Left forelimb (tissue), 1 donor: ENCODE data around the gene GC.
"Not testable (repeated sequence)": the region's sequence is repeated elsewhere in the genome, so short reads cannot be mapped to it uniquely, and the experiment has no call there.

Source experiments
- DNase-seq: peaks from one replicate; pipeline ENCODE4 v3.0.0-alpha.2; 2018; ENCODE audit warnings: low spot score

The GC gene

DNA sequence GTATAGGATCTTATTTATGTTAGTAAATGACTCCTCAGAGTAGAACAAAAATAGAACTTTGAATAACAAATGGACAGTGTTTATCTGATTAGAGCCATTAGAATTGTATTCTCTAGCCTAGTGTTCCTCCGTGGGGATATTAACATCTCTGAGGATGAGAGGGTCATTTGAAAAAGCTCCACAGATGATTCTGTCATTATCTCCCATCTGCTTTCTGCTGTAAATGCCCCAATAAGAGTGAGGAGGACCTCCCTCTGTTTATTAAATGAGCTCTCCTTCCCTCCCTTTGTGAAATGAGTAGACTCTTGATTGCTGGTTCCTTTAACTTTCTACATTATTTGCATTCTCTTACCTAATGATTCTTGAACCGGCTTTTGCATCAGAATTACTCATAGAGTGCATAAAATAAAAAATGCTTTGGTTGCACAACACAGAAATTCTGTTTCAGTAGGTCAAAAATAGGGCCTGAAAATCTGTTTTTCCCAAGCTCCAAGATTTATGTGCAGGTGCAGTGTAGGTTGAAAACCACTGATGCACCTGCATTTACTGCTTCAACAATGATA, 18.0 kb downstream of the GC start:
- DNase-seq = no peak

GRCh38 chr4:71765350-71765749, 18.5 kb downstream of the GC start:
- no peak for DNase-seq

DNA sequence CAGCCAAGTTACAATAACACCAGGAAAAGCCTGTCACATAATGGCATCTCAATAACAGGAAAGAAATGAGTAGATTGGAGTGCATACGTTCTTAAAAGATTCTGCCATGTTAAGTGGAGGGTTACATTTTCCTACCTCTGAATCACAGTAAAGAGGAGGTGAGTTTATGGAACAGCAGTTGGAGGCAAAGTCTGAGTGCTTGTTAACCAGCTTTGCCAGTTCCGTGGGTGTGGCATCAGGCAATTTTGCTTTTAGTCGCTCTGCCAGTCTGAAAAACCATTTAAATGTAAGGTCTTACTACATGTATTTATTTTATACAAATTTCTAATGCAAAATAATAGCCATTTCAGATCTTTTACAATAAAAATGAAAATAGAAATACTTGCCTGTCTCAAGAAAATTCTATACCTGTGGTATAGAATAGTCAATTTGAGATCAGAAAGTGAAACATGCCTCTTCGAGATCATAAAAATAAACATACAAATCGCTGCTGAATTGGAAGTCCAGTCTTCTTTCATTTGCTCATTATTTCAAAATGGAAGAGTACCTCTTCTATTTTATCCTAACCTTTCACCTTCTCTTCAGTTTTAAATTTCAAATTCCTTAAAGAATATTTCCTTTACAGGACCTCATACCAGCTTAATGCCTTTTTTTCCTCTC, 31.4 kb downstream of the GC start:
- no peak for DNase-seq

GRCh38 chr4:71749008-71749594, 34.8 kb downstream of the GC start:
- no peak for DNase-seq

DNA sequence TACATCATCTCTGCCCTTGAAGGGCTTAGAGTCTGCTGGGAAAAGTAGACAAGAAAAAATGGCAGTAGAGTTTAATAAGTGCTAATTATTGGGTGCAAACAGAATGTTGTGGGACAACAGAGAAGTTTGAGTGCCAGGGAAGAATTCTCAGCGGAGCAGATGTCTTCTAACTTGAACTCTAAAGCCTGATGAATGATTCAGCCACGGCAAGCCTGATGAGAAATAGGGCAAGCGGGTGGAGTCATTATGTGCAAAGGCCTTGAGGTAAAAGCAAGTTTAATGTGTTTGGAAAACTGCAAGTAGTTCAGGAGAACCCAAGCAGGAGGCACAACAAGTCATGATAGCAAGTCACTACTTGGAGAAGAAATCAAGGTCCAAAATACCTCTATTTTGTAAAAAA, 37.5 kb downstream of the GC start:
- no peak for DNase-seq

GRCh38 chr4:71738782-71739181, 45.1 kb downstream of the GC start:
- not testable (repeated sequence) for DNase-seq

DNA sequence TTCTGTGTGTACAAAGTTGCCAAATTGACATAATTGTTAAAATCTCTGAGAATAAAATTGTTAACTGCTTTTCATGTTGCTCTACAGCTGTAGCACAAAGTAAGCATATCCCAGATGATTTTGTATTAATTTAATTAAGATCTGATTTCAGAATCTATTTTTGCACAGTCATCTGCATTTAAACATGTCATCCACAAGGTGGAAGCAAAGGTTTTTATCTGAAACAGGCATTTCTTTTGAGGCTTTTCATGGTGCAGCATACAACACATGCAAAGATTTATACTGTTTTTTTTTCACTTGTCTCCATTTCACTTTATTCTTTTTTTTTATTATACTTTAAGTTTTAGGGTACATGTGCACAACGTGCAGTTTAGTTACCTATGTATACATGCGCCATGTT, 51.2 kb downstream of the GC start:
- no peak for DNase-seq

- DNase-seq = no peak
Measured at GRCh38 chr4:71732066-71732465, 51.8 kb downstream of the GC start.

DNA sequence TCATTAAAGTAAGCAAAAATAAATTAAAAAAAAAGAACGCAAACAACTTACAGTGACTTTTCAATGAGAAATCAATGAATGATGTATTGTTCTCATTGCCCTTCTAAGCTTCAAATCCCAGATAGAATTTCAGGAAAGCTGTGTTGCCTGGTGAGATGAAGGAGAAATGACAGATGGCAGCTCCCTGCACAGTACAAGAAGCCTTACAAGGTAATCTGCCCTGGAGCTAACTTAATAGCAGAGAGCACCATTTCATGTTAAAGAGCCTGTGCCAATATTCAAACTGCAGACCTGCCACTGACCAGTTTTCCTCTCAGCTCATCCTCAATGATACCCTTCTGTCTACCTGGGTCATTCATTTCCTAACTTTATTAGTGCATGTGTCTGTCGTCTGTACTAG, 54.0 kb downstream of the GC start:
- DNase-seq = no peak

DNA sequence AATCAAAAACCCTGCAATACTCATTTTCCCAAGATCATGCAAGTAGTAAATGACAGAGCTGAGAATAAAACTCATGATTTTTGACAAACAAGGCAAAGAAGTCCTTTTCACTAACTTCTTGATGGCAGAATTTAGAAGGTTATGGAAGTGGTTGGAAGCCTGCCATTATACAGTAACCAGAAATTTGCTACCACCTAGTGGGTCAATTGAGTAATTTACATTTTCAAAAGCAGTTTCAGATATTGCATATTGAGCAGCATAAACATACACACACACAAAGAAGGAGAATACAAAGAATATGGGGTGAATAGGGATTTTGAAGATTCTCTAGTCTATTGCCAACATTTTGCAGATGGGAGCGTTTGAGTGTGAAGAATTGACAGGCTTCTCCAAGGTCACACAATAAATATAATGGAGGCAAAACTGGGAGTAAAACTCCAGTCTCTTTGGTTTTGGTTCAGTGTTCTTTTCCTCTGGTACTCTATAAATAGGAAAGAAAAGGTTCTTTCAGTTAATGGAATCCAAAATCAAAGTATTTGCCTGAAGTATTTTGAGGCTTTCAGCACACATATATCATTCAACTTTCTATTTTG, 70.2 kb downstream of the GC start:
- DNase-seq = no peak

GRCh38 chr4:71711985-71712348, 71.9 kb downstream of the GC start:
- DNase-seq = no peak

- no peak for DNase-seq
Measured at GRCh38 chr4:71711044-71711984, 72.6 kb downstream of the GC start.

DNA sequence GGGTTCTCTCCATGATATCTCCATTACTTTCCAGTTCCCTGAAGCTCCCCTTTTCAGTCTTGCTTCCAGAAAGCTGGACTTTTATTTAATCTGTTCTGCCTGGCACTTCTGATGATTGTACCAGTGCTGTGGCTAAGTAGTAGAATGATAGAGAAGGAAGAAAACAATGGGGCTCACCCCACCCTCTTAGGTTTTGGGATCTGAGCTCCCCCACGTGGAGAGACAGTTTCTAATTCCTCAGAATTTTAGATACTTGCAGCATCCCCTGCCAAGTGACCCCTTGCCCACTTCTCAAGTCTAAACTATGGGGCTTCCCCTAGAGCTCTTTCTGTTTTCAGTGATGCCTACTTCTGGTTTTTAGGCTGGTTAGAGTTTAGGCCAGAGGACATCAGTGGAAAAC, 73.9 kb downstream of the GC start:
- no peak for DNase-seq

GRCh38 chr4:71698141-71698540, 85.7 kb downstream of the GC start:
- no peak for DNase-seq

- DNase-seq = no peak
Measured at GRCh38 chr4:71697031-71697430, 86.8 kb downstream of the GC start.

DNA sequence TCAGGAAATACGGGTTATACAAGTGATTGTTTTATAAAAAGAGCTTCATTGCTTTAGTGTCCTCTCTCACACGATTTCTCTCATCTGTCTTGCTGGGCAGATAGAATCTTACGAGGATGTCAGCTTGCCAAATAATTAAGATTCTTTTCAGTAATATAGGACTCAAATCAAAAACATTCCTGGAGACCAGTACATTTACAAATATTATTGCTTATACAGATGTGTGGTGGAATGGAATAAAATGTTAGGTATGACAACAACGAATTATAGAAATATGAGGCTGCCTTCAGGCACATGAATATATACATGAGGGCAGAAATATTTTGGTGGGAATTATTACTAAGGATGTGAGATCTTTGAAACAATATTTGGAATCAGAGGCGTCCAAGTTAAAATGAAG, 88.9 kb downstream of the GC start:
- no peak for DNase-seq

GRCh38 chr4:71692963-71693362, 90.9 kb downstream of the GC start:
- DNase-seq = no peak

- no peak for DNase-seq
Measured at GRCh38 chr4:71692198-71692597, 91.7 kb downstream of the GC start.
